ENCODE results near the gene TMEM92.

GRCh38 chr17:50292465-50292864, 18.2 kb downstream of the TMEM92 start:
- TF ChIP-seq CTCF (conservative IDR thresholded peaks at IDR 0.05; ENCODE audit: low read length) (no peak), EZH2phosphoT487 (IDR thresholded peaks at IDR 0.05; ENCODE audit: borderline replicate concordance) (no peak)

Data from Loucy (cell line).